Measurements from ENCODE around the gene ELMO3.

The ELMO3 gene

DNA sequence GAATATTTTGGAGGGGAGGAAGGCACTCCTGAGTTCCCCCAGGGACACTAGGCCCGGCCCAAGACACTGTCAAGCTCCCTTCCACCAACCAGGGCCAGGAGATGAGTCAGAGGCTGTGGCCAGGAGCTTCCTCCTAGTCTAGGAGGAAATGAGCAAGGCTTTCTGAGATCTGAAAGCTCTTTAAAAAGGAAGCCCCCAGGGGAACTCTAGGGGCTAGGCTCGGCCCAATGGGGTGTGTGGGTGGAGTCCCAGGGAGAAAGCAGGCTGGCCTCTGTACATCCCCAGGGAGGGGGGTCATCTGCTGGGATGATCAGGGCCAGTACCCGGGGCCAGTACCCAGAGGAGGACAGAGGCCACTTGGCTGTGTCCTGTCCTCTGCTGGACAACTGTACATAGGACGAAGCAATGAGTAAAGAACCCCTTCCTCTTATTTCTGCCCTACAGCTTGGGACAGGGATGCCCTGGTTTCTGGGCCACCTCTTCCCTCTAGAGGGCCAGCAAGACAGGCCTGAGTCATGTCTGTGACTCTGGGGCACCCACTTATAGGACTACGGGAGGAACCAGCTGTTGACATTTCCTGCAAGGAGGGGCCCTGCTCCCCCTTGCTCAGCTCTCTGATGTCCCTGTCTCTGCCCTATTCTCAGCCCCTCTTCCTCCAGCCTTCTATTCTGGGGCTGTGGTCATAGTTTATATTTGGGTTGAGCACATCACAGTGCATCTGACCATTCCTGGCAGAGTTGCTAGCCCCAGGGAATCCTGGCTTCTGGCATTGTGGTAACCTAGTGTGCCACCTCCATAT is 45.7 kb downstream of the ELMO3 start:
- DNase-seq = peak; percentile 94

GRCh38 chr16:67245186-67245585 is 46.3 kb downstream of the ELMO3 start:
- DNase-seq = no peak

DNA sequence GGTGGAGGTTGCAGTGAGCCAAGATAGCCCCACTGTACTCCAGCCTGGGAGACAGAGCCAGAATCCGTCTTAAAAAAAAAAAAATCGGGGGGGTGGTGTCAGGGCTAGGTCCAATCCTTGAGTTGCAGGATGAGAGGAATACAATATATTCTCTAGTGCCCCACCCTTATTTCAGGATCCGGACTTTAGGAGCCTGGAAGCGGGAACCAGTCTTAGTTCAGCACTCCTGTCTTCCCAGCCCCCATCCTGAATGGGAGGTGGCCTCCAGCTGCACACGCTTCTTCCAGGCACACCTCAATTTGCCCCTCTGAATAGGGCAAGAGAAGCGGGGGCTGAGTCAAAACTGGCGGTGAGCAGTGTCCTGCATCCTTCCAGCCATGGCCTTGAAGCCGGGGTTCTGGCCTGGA is 46.7 kb downstream of the ELMO3 start:
- no peak for DNase-seq

DNA sequence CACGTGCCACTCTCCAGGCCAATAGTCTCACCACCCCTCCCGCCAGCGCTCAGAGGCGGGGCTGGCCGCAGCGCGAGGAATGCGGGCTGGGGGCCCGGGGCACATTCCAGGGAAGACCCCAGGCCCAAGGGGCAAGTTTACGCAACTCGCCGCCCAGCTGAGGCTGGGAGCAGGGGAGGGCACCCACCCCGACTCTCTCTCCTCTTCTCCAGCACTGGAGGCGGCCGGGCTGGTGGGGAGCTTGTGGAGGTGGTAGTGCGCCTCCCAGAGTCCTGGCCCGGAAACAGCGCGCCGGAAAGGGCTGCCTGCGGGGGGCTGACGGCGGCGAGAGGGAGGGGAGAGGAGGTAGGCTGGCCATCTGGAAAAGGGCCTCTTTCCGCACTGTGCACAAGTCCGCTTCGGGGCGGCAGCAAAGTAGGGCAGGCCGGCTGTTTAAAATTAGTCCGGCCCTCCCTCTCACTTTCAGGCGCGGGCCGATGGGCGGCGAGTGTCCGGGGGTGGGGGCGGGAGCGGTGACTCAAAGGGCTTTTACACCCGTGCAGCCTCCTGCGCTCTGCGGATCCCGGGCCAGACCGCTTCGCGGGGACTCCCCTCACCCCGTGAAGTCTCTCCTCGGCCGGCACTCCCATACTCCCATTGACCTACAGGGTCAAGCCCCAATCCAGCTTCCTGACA is 47.3 kb downstream of the ELMO3 start:
- peak; percentile 87 for DNase-seq

DNA sequence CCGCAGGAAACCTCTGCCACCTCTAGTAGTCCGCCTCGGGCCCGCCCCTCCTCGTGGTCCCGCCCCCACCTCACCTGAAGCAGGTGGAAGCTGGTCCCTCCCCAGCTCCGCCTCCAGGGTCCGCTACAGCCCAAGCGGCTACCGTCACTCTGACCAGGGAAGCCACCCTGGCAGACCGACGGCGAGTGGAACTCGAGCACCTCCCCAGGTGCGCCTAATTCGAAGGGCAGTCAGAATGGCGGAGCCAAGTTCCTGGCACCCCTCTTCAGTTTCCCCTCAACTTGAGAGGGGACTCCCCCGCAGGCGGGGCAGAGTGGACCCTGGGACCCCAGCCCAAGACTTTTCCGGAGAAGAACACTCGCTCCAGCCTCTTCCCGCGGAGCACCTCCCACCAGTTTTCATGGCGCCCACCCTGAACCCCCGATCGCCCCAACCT is 47.8 kb downstream of the ELMO3 start:
- no peak for DNase-seq

- peak; percentile 93 for DNase-seq
These were observed 48.5 kb downstream of the ELMO3 start, which contains the start of gene FHOD1 for GRCh38 chr16:67247192-67248072. FHOD1 (minus strand) TSS chr16:67247481; CDS start chr16:67247410, 71 bp downstream.

DNA sequence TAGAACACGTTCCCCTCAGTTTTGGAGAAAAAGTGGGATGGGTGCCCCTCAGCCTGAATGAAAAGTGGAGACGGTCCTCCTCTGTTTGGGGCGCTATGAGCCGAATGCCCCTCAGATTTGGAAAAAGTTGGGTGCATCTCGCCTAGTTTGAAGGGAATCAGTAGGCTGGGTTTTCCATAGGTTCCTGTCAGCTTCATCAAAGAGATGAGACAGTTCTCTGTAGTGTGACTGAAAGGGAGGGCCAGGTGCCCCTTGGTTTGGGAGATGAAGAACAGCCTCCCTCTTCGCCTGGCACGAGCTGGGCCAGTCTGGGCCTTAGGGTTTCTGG is 49.1 kb downstream of the ELMO3 start:
- DNase-seq = no peak

DNA sequence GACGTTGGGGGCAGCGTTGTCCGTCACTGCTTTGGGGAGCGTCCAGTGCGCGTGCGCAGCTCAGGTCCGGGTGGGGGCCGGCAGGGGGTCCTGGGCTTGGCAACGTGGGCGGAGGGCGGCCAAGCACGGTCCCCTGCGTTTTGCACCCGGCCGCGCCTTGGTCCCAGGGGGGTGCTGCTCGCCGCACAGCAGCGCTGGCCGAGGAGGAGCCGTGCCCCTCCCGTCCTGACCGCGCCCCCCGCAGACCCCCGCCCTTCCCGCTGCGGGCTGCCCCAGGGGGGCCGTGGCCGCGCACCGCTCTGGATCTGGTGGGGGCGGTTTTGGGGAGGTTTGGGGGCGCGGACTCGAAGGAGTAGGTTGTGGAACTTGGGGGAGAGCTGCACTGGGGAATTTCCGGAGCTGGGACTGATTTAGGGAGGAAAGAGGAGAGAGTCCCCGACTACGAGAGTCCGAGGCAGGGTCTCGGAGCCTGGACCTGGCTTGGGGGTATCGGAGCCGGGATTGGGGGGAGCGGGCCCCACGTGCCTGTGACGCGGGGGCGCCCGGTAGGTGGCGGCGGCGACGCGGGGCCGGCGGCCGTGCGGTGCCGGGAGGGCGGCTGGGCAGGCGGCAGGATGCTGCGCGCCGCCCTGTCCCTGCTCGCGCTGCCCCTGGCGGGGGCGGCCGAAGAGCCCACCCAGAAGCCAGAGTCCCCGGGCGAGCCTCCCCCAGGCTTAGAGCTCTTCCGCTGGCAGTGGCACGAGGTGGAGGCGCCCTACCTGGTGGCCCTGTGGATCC is 49.7 kb downstream of the ELMO3 start, which contains the start of gene SLC9A5:
SLC9A5 (plus strand) TSS at position 579 of the 777 bp plus-strand sequence; CDS start at position 615, 36 bp downstream.
- no peak for DNase-seq

DNA sequence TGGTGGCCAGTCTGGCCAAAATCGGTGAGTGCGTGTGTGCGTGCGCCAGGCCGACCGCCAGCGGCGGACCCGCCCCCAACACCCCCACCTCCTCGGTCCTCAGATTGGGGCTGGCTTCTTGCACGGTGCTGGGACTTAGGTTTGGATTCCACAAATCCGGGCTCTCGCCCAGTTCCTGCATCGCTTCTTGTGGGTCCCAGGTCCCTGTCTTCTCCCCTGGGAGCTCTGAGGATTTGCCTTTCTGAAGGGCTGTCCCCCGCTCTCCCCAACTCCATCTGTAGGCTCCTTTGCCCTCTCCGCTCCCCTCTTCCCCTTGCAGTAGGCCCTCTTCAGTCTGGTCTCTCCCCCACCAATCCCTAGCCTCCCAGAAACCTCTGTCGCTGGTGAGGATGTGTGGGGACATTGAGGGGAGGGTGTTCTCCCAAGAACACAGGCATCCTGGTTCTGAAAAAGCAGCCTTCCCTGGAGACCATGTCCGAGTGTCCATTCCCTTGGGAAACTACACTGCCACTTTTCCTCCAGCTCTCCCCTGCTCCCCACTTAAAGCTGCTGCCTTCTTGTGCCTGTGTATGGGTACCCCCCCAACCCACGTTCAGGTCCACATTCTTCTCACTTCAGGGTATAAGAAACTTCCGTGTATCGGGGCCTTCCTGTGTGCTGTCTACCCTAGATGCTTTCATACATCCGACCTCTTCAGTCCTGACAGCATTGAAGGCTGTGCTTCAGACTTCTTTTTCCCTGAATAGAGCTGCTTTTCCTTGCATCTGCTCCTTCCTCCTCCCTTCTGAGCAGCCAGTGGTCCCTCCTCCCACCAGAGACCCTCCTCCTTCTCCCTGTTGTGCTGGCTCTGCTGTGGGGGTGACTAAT is 50.5 kb downstream of the ELMO3 start:
- no peak for DNase-seq

DNA sequence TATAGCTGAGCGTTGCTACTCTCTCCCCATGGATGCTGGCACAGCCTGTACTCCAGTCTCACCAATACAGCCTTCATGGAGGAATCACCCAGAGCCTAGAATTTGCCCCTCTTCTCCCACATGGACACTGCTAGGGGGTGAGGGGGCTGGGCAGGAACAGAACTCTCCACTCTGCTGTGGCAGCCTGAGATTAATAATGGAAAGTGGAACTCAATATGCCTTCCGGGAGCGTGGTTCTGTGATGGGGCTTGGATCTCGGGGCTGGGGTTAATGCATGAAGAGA is 51.1 kb downstream of the ELMO3 start:
- no peak for DNase-seq

DNA sequence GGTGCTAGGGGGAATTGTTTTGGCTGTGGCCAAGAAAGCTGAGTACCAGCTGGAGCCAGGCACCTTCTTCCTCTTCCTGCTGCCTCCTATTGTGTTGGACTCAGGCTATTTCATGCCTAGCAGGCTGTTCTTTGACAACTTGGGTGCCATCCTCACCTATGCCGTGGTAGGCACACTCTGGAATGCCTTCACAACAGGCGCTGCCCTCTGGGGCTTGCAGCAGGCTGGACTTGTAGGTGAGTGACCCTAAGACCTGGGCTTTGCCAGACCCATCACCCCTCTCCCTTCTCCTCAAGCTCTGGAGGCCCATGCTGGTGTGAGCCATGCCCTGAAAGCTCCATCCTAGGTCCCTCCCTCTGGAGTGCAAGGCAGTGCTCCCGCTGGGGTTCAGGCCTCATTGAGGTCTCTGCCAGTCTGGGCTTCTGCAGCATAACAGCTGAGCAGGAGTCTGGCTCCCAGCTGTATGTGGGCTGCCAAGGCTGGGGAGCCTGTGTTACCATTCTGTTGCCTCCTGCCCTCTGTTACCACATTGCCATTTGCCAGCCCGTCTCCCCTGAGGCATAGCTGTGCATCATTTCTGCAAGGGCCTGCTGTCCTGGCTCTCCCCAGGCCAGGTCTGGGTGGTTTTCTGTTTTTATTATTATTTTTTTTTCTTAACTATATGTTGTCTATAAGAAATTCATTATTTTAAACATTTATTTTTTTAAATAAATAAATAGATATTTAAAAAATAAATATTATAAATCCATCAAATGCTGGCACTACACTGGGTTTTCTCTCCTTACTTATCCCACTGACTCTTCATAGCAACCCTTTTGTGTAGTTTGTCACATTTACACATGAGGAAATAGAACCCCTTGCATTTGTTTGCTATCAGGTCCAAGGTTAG is 53.9 kb downstream of the ELMO3 start:
- DNase-seq = no peak
